ENCODE measurements around the gene RPL37A.

- TF ChIP-seq MAX (IDR thresholded peaks at IDR 0.05) (no peak), EP300 (IDR thresholded peaks at IDR 0.05; ENCODE audit: borderline replicate concordance) (no peak), CREB1 (IDR thresholded peaks at IDR 0.05; ENCODE audit: low read depth) (no peak), TEAD4 (IDR thresholded peaks at IDR 0.05) (no peak), RAD21 (IDR thresholded peaks at IDR 0.05; ENCODE audit: low read depth) (no peak), CEBPB (IDR thresholded peaks at IDR 0.05) (no peak), REST (IDR thresholded peaks at IDR 0.05; ENCODE audit: low read depth) (no peak)
Measured at GRCh38 chr2:216508229-216508628, 9.6 kb downstream of the RPL37A start.

Measured in Ishikawa (cell line).